Endodermal cell (in vitro differentiated cells): ENCODE results near the gene PPA2. TPM values are rescaled to one million over a fixed set of nuclear protein-coding genes. Genes with fewer than 3 reads are reported as not detected.
"Not testable (repeated sequence)": the region's sequence is repeated elsewhere in the genome, so short reads cannot be mapped to it uniquely, and the experiment has no call there.

ENCODE experiments used
- DNase-seq: peaks from one replicate; pipeline ENCODE4 v3.0.0-alpha.2; 2017
- H3K27ac ChIP-seq: 2 replicates; pipeline ENCODE4 v1.5.1; 2013; ENCODE audit warnings: mild to moderate bottlenecking, low read depth, low read length, moderate library complexity
- H3K27me3 ChIP-seq: 2 replicates; pipeline ENCODE4 v1.6.1; 2013; ENCODE audit warnings: mild to moderate bottlenecking, low read length, moderate library complexity; ENCODE audit not compliant: insufficient read depth, control insufficient read depth, poor library complexity, severe bottlenecking
- H3K36me3 ChIP-seq: 2 replicates; pipeline ENCODE4 v1.7.0; 2013; ENCODE audit warnings: mild to moderate bottlenecking, low read length, moderate library complexity; ENCODE audit not compliant: control insufficient read depth, insufficient read depth
- H3K4me1 ChIP-seq: one replicate; pipeline ENCODE4 v1.7.0; 2013; ENCODE audit warnings: low read length; ENCODE audit not compliant: control insufficient read depth, insufficient read depth
- H3K4me3 ChIP-seq: 2 replicates; pipeline ENCODE4 v1.5.1; 2013; ENCODE audit warnings: mild to moderate bottlenecking, low read length, moderate library complexity
- H3K9ac ChIP-seq: 2 replicates; pipeline ENCODE4 v1.6.1; 2013; ENCODE audit warnings: mild to moderate bottlenecking, low read length, moderate library complexity; ENCODE audit not compliant: poor library complexity, severe bottlenecking; ENCODE audit errors: extremely low read depth
- H3K9me3 ChIP-seq: 2 replicates; pipeline ENCODE4 v1.6.1; 2013; ENCODE audit warnings: mild to moderate bottlenecking, low read length, moderate library complexity; ENCODE audit not compliant: control insufficient read depth
- H3K27ac Mint-ChIP-seq: 2 replicates; pipeline ENCODE4 v1.8.0; 2020; ENCODE audit warnings: mixed read lengths
- H3K27me3 Mint-ChIP-seq: 2 replicates; pipeline ENCODE4 v1.8.0; 2021; ENCODE audit warnings: mild to moderate bottlenecking, mixed read lengths; ENCODE audit not compliant: insufficient read depth
- H3K36me3 Mint-ChIP-seq: 2 replicates; pipeline ENCODE4 v1.8.0; 2020; ENCODE audit warnings: low read depth, mixed read lengths
- H3K4me1 Mint-ChIP-seq: 2 replicates; pipeline ENCODE4 v1.8.0; 2020; ENCODE audit warnings: mixed read lengths
- H3K4me3 Mint-ChIP-seq: 2 replicates; pipeline ENCODE4 v1.8.0; 2020; ENCODE audit warnings: mild to moderate bottlenecking, moderate library complexity, mixed read lengths
- H3K9me3 Mint-ChIP-seq: 2 replicates; pipeline ENCODE4 v1.8.0; 2020; ENCODE audit warnings: mild to moderate bottlenecking, mixed read lengths
- WGBS, 2 experiments: methylation state at CpG; one replicate each; pipeline versions ENCODE4 v1.1.5 to v1.1.7; 2013; ENCODE audit warnings: missing lambda C conversion rate in 2 of 2, mixed read lengths in 1 of 2; ENCODE audit not compliant: insufficient coverage in 1 of 2, insufficient read length in 1 of 2; 5-methylcytosine and 5-hydroxymethylcytosine counted together
- total RNA-seq, 2 donors: library from RNA; stranded (reverse); fragmentation: NEBNext Ultra II Directional in 1 of 2; extraction: Animal tissue kit (Norgen Biotek cat#: 25700) in 1 of 2; gene quantifications; 2 replicates in 1 of 2; 3 replicates in 1 of 2; pipeline ENCODE4 v1.2.1, GENCODE V29; 2021
- TF ChIP-seq, protein P1 (sequence below): fragments of 200-600 bp; sonication (generic); conservative IDR thresholded peaks from 2 replicates; pipeline ENCODE4 v1.5.0; 2021; ENCODE audit warnings: antibody characterized with exemption, mild to moderate bottlenecking

PPA2 gene
- total RNA-seq, 2 donors from 2014 or later = 90.7 to 133 TPM

DNA sequence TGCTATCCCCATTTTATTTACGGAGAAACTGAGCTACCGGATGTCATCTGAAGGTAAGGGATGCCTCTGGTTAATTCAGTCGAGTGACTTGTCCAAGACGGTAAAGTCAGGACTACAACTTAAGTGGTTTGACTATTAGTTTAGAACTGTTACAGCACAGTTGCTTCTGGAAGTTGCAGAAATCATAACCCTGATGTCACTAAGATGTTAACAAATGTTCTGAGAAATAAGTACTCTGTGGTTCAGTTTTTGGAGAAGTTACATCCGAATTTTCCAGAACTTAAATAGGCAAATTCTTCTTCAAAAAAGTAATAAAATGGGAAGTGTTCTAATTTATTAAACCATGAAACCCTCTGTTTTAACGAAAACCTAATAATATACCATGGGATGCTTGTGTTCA lies 3.1 kb downstream of the PPA2 start:
- H3K4me1 Mint-ChIP-seq = peaks cover 14% of the 10 kb centered on the region
- 90 to 95% methylated on average over 4 to 6 of the region's 6 CpGs for WGBS, 2 experiments
- H3K27me3 ChIP-seq = peaks cover 11% of the 10 kb centered on the region
- no peak for DNase-seq
- H3K36me3 Mint-ChIP-seq = peaks cover 19% of the 10 kb centered on the region
- no peak overlapping the region for H3K27ac ChIP-seq
- H3K27ac Mint-ChIP-seq = no peak overlapping the region
- no peaks in the 10 kb centered on the region for H3K4me1 ChIP-seq
- no peak overlapping the region for H3K4me3 Mint-ChIP-seq
- peaks cover 18% of the 10 kb centered on the region for H3K36me3 ChIP-seq
- peaks cover 17% of the 10 kb centered on the region for H3K27me3 Mint-ChIP-seq
- no peaks in the 10 kb centered on the region for H3K9me3 ChIP-seq
- peaks cover 2% of the 10 kb centered on the region for H3K9me3 Mint-ChIP-seq
- H3K4me3 ChIP-seq = no peak overlapping the region
- TF ChIP-seq, protein P1, sequence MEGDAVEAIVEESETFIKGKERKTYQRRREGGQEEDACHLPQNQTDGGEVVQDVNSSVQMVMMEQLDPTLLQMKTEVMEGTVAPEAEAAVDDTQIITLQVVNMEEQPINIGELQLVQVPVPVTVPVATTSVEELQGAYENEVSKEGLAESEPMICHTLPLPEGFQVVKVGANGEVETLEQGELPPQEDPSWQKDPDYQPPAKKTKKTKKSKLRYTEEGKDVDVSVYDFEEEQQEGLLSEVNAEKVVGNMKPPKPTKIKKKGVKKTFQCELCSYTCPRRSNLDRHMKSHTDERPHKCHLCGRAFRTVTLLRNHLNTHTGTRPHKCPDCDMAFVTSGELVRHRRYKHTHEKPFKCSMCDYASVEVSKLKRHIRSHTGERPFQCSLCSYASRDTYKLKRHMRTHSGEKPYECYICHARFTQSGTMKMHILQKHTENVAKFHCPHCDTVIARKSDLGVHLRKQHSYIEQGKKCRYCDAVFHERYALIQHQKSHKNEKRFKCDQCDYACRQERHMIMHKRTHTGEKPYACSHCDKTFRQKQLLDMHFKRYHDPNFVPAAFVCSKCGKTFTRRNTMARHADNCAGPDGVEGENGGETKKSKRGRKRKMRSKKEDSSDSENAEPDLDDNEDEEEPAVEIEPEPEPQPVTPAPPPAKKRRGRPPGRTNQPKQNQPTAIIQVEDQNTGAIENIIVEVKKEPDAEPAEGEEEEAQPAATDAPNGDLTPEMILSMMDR = no peak
- no peak overlapping the region for H3K9ac ChIP-seq

- no peak for DNase-seq
- peaks cover 28% of the 10 kb centered on the region for H3K36me3 Mint-ChIP-seq
- H3K27me3 Mint-ChIP-seq = peaks cover 6% of the 10 kb centered on the region
- peaks cover 18% of the 10 kb centered on the region for H3K36me3 ChIP-seq
- peaks cover 14% of the 10 kb centered on the region for H3K4me1 Mint-ChIP-seq
- H3K9ac ChIP-seq = no peak overlapping the region
- peaks cover 2% of the 10 kb centered on the region for H3K9me3 Mint-ChIP-seq
- H3K27ac Mint-ChIP-seq = no peak overlapping the region
- WGBS, 2 experiments = 80 to 91% methylated on average over 1 of the region's 1 CpG
- no peaks in the 10 kb centered on the region for H3K9me3 ChIP-seq
- no peaks in the 10 kb centered on the region for H3K4me1 ChIP-seq
- peaks cover 3% of the 10 kb centered on the region for H3K27me3 ChIP-seq
- H3K4me3 ChIP-seq = no peak overlapping the region
- TF ChIP-seq, protein P1 = no peak
- H3K27ac ChIP-seq = no peak overlapping the region
- H3K4me3 Mint-ChIP-seq = no peak overlapping the region
Observed at GRCh38 chr4:105469736-105470135, 4.1 kb downstream of the PPA2 start.

GRCh38 chr4:105466580-105466979 lies 7.3 kb downstream of the PPA2 start:
- H3K4me3 Mint-ChIP-seq = no peak overlapping the region
- H3K27ac Mint-ChIP-seq = no peak overlapping the region
- WGBS, 2 experiments = 95 to 98% methylated on average over 6 of the region's 6 CpGs
- Histone ChIP-seq H3K9ac (no peak overlapping the region), H3K9me3 (no peaks in the 10 kb centered on the region), H3K27me3 (no peaks in the 10 kb centered on the region), H3K4me1 (no peaks in the 10 kb centered on the region), H3K27ac (no peak overlapping the region), H3K36me3 (peaks cover 23% of the 10 kb centered on the region), H3K4me3 (no peak overlapping the region)
- TF ChIP-seq, protein P1 = no peak
- no peaks in the 10 kb centered on the region for H3K27me3 Mint-ChIP-seq
- no peaks in the 10 kb centered on the region for H3K9me3 Mint-ChIP-seq
- H3K36me3 Mint-ChIP-seq = peaks cover 54% of the 10 kb centered on the region
- peaks cover 6% of the 10 kb centered on the region for H3K4me1 Mint-ChIP-seq
- DNase-seq = no peak

DNA sequence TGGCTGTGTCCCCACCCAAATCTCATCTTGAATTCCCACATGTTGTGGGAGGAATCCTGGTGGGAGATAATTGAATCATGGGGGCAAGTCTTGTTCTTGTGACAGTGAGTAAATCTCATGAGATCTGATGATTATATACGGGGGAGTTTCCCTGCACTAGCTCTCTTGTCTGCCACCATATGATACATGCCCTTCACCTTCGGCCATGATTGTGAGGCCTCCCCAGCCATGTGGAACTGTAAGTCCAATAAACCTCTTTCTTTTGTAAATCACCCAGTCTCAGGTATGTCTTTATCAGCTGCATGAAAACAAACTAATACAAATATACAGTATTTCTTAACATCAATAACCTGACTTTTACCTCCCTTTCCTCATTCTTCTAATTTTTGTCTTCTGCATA lies 9.3 kb downstream of the PPA2 start:
- not testable (repeated sequence) for H3K4me3 Mint-ChIP-seq
- 93 to 97% methylated on average over 2 of the region's 2 CpGs for WGBS, 2 experiments
- H3K36me3 Mint-ChIP-seq = peaks cover 51% of the 10 kb centered on the region

More for the DNA sequence above, 9.3 kb downstream of the PPA2 start:
- not testable (repeated sequence) for H3K4me1 ChIP-seq, H3K4me1 Mint-ChIP-seq, H3K4me3 ChIP-seq, H3K27ac Mint-ChIP-seq, H3K9me3 Mint-ChIP-seq, DNase-seq, H3K9ac ChIP-seq, H3K27ac ChIP-seq, H3K27me3 Mint-ChIP-seq, H3K9me3 ChIP-seq, H3K27me3 ChIP-seq
- peaks cover 12% of the 10 kb centered on the region for H3K36me3 ChIP-seq
